DND-41 (cell line): ENCODE measurements around the gene STON1.

Source experiments
- ATAC-seq: fragments of 200-7000 bp; cut with Tn5 transposase; 3 replicates; pipeline ENCODE4 v1.9.1; 2021; ENCODE audit warnings: low read depth; ENCODE audit not compliant: insufficient read depth
- DNase-seq: peaks from one replicate; pipeline ENCODE4 v3.0.0-alpha.2; 2020
- H2AFZ ChIP-seq: 2 replicates; pipeline ENCODE4 v1.6.0; 2012; ENCODE audit warnings: low read depth, low read length
- H3K27ac ChIP-seq: 2 replicates; pipeline ENCODE4 v1.5.1; 2012; ENCODE audit warnings: low read length, inconsistent platforms
- H3K27me3 ChIP-seq: fragments of 200-600 bp; sonication (generic); 2 replicates; pipeline ENCODE4 v1.6.0; 2012; ENCODE audit warnings: low read length, mild to moderate bottlenecking, inconsistent platforms; ENCODE audit not compliant: insufficient read depth, poor library complexity
- H3K36me3 ChIP-seq: 2 replicates; pipeline ENCODE4 v1.5.1; 2012; ENCODE audit warnings: low read length, inconsistent platforms; ENCODE audit not compliant: insufficient read depth
- H3K4me1 ChIP-seq: 2 replicates; pipeline ENCODE4 v1.5.1; 2012; ENCODE audit warnings: mild to moderate bottlenecking, low read length; ENCODE audit not compliant: insufficient read depth
- H3K4me2 ChIP-seq: 2 replicates; pipeline ENCODE4 v1.6.0; 2012; ENCODE audit warnings: mild to moderate bottlenecking, moderate library complexity, low read length, inconsistent platforms; ENCODE audit not compliant: insufficient read depth
- H3K4me3 ChIP-seq, 2 experiments: fragments of 200-600 bp in 1 of 2; shearing (Covaris generic) in 1 of 2; 2 replicates each; pipeline ENCODE4 v1.5.1; 2012 to 2016; ENCODE audit warnings: inconsistent platforms in 2 of 2, low read length in 2 of 2, mild to moderate bottlenecking in 2 of 2, low read depth in 1 of 2, moderate library complexity in 1 of 2
- H3K79me2 ChIP-seq: 2 replicates; pipeline ENCODE4 v1.6.0; 2012; ENCODE audit warnings: low read length, inconsistent platforms; ENCODE audit not compliant: insufficient read depth
- H3K9ac ChIP-seq: 2 replicates; pipeline ENCODE4 v1.6.0; 2012; ENCODE audit warnings: low read depth, mild to moderate bottlenecking, inconsistent platforms, low read length, moderate library complexity
- H3K9me3 ChIP-seq: 2 replicates; pipeline ENCODE4 v1.5.1; 2012; ENCODE audit warnings: low read length, moderate library complexity, mild to moderate bottlenecking, inconsistent platforms; ENCODE audit not compliant: insufficient read depth, severe bottlenecking
- H4K20me1 ChIP-seq: 2 replicates; pipeline ENCODE4 v1.6.0; 2012; ENCODE audit warnings: low read length; ENCODE audit not compliant: insufficient read depth
- EZH2 ChIP-seq: IDR thresholded peaks from 3 replicates; pipeline ENCODE4 v1.6.1; 2012; ENCODE audit warnings: borderline replicate concordance, low read depth, mild to moderate bottlenecking, moderate library complexity, low read length, inconsistent platforms; ENCODE audit not compliant: severe bottlenecking
- TF ChIP-seq, protein P1 (sequence below): IDR thresholded peaks from 2 replicates; pipeline ENCODE4 v1.5.1; 2012; ENCODE audit warnings: borderline replicate concordance, low read length, moderate library complexity, mild to moderate bottlenecking; ENCODE audit not compliant: poor library complexity, severe bottlenecking; ENCODE audit errors: extremely low read depth

The STON1 gene

DNA sequence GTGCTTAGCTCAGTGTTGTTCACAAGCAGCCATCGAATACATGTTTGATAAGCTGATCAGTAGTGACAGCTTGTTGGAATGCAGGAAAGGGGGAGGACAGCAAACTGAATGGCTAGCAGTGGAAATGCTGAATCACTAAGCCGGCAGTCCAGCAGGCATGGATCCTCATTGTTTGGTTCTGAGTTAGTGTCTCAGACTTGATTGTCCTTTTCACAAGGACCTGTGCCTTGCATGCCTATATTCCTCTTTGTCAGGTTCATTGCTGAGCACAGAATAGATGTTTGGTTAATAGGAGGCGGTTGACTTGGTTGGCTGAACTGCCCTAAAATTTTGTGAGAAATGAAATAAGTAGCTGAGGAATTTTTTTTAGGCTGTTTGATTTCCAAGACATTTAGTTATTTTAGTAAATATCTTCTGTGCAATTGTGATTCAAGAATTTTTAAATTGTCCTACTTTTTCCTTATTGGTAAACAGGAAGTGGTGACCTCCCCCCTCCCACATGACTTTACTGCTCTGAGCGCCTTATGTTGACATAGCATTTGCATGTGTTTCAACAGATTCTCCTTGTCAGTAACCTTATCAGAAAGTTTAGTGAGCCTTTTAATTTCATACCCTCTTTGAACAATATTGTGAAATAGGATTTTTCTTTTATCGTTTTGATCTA lies 21.4 kb upstream of the STON1 start:
- H3K4me3 ChIP-seq = no peak overlapping the region
- no peak overlapping the region for H3K4me2 ChIP-seq
- no peaks in the 10 kb centered on the region for H3K9me3 ChIP-seq
- no peak for TF ChIP-seq EZH2
- TF ChIP-seq, protein P1, sequence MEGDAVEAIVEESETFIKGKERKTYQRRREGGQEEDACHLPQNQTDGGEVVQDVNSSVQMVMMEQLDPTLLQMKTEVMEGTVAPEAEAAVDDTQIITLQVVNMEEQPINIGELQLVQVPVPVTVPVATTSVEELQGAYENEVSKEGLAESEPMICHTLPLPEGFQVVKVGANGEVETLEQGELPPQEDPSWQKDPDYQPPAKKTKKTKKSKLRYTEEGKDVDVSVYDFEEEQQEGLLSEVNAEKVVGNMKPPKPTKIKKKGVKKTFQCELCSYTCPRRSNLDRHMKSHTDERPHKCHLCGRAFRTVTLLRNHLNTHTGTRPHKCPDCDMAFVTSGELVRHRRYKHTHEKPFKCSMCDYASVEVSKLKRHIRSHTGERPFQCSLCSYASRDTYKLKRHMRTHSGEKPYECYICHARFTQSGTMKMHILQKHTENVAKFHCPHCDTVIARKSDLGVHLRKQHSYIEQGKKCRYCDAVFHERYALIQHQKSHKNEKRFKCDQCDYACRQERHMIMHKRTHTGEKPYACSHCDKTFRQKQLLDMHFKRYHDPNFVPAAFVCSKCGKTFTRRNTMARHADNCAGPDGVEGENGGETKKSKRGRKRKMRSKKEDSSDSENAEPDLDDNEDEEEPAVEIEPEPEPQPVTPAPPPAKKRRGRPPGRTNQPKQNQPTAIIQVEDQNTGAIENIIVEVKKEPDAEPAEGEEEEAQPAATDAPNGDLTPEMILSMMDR = no peak
- peaks cover 15% of the 10 kb centered on the region for H3K4me1 ChIP-seq
- DNase-seq (peak; percentile 21), ATAC-seq (peak; percentile 71; the same call in 2 of the 3 replicates)
- peak overlapping the region; percentile 14; the same call in 1 of the 2 replicates for H3K9ac ChIP-seq
- no peaks in the 10 kb centered on the region for H3K27me3 ChIP-seq
- H2AFZ ChIP-seq = no peak overlapping the region; the same call in 1 of the 2 replicates
- no peaks in the 10 kb centered on the region for H4K20me1 ChIP-seq
- H3K79me2 ChIP-seq = no peaks in the 10 kb centered on the region
- H3K27ac ChIP-seq = peak overlapping the region; percentile 57
- peaks cover 57% of the 10 kb centered on the region for H3K36me3 ChIP-seq

DNA sequence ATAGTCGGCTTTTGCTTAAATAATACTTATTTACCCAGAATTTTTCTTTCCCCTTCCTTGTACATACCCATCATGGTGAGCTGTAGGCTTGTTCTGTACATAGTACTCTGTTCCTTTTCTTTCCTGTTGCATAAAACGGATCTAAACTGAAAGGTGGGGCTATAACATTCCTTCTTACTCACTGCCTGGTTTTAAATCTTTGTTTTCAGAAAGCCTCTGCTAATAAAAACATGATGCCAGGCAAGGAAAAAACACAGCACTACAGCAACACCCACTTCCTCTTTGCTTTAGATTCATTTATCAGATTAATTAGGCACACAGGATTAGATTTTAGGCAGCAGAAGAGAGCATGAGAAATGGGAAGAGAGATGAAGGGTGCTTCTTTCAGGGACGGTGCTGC lies 19.6 kb upstream of the STON1 start:
- ATAC-seq (no peak), DNase-seq (no peak)
- H3K9me3 ChIP-seq = no peaks in the 10 kb centered on the region
- no peaks in the 10 kb centered on the region for H4K20me1 ChIP-seq
- H2AFZ ChIP-seq = no peak overlapping the region
- no peak overlapping the region for H3K4me3 ChIP-seq
- no peak overlapping the region for H3K4me2 ChIP-seq
- H3K36me3 ChIP-seq = peaks cover 64% of the 10 kb centered on the region
- no peak overlapping the region for H3K9ac ChIP-seq
- no peak overlapping the region; the same call in 1 of the 2 replicates for H3K27ac ChIP-seq
- H3K79me2 ChIP-seq = no peaks in the 10 kb centered on the region
- no peak for TF ChIP-seq EZH2
- TF ChIP-seq, protein P1 = no peak
- peaks cover 15% of the 10 kb centered on the region for H3K4me1 ChIP-seq
- no peaks in the 10 kb centered on the region for H3K27me3 ChIP-seq

DNA sequence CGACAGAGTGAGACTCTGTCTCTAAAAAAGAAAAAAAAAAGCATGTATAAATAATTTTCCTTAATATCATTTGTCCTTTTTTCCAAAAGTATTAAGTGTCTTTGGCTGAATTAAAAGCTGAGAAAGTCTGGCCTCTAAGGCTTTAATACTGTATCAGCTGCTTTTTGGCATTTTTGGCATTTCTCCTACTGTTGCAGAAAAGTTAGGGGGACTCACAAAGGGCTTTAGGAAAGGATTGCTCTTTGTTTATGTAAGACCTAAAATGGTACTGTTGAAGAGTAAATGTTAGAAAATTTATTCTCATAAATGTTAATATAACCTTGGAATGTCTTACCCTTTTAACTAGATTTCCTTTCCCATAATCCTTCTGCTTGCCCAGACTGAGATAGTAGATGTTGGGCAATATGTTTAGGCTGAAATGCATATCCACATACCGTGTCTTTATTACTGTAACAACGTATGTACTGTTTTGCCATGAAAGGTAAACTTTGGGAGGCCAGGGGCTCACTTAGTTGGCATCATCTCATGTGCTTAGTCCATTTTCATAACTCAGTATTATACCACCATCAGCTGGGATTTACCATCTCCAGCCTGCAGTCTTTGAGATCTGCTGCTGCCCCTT lies 18.0 kb upstream of the STON1 start:
- Histone ChIP-seq H3K4me2 (no peak overlapping the region), H2AFZ (no peak overlapping the region), H3K4me3 (no peak overlapping the region), H3K27me3 (no peaks in the 10 kb centered on the region), H4K20me1 (no peaks in the 10 kb centered on the region), H3K9me3 (no peaks in the 10 kb centered on the region), H3K36me3 (peaks cover 67% of the 10 kb centered on the region), H3K4me1 (peaks cover 15% of the 10 kb centered on the region), H3K27ac (no peak overlapping the region), H3K9ac (no peak overlapping the region), H3K79me2 (no peaks in the 10 kb centered on the region)
- no peak for ATAC-seq
- no peak for TF ChIP-seq EZH2
- TF ChIP-seq, protein P1 = no peak
- DNase-seq = no peak
